C4-2B (cell line): Measurements from ENCODE around the gene GIPC3.
A peak's percentile ranks its signal among the peaks of the same experiment; 100 is the strongest.

Experiments used
- H3K27ac ChIP-seq: fragments of 450-650 bp; 2 replicates; pipeline ENCODE4 v1.5.1; 2017
- ZFX ChIP-seq: fragments of 450-650 bp; IDR thresholded peaks from 2 replicates; pipeline ENCODE4 v1.6.1; 2017
- TF ChIP-seq, protein P1 (sequence below): fragments of 450-650 bp; conservative IDR thresholded peaks from 2 replicates; pipeline ENCODE4 v1.5.1; 2017; ENCODE audit warnings: mild to moderate bottlenecking

The GIPC3 gene

GRCh38 chr19:3608750-3609322, 23.6 kb downstream of the GIPC3 start:
- H3K27ac ChIP-seq, result peak overlapping the region; percentile 57; the same call in 1 of the 2 replicates
- no peak for TF ChIP-seq ZFX
- TF ChIP-seq, protein P1, sequence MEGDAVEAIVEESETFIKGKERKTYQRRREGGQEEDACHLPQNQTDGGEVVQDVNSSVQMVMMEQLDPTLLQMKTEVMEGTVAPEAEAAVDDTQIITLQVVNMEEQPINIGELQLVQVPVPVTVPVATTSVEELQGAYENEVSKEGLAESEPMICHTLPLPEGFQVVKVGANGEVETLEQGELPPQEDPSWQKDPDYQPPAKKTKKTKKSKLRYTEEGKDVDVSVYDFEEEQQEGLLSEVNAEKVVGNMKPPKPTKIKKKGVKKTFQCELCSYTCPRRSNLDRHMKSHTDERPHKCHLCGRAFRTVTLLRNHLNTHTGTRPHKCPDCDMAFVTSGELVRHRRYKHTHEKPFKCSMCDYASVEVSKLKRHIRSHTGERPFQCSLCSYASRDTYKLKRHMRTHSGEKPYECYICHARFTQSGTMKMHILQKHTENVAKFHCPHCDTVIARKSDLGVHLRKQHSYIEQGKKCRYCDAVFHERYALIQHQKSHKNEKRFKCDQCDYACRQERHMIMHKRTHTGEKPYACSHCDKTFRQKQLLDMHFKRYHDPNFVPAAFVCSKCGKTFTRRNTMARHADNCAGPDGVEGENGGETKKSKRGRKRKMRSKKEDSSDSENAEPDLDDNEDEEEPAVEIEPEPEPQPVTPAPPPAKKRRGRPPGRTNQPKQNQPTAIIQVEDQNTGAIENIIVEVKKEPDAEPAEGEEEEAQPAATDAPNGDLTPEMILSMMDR, result no peak

GRCh38 chr19:3609779-3610719, 24.8 kb downstream of the GIPC3 start:
- TF ChIP-seq, protein P1, result no peak
- TF ChIP-seq ZFX, result no peak
- H3K27ac ChIP-seq, result peak overlapping the region; percentile 57

GRCh38 chr19:3610745-3611717, 25.8 kb downstream of the GIPC3 start:
- H3K27ac ChIP-seq, result peak overlapping the region; percentile 57; the same call in 1 of the 2 replicates
- TF ChIP-seq ZFX, result no peak
- TF ChIP-seq, protein P1, result no peak

GRCh38 chr19:3611841-3612240, 26.6 kb downstream of the GIPC3 start:
- TF ChIP-seq ZFX, result no peak
- no peak overlapping the region for H3K27ac ChIP-seq

GRCh38 chr19:3612330-3612729, 27.1 kb downstream of the GIPC3 start:
- TF ChIP-seq ZFX, result no peak
- TF ChIP-seq, protein P1, result no peak
- no peak overlapping the region for H3K27ac ChIP-seq

DNA sequence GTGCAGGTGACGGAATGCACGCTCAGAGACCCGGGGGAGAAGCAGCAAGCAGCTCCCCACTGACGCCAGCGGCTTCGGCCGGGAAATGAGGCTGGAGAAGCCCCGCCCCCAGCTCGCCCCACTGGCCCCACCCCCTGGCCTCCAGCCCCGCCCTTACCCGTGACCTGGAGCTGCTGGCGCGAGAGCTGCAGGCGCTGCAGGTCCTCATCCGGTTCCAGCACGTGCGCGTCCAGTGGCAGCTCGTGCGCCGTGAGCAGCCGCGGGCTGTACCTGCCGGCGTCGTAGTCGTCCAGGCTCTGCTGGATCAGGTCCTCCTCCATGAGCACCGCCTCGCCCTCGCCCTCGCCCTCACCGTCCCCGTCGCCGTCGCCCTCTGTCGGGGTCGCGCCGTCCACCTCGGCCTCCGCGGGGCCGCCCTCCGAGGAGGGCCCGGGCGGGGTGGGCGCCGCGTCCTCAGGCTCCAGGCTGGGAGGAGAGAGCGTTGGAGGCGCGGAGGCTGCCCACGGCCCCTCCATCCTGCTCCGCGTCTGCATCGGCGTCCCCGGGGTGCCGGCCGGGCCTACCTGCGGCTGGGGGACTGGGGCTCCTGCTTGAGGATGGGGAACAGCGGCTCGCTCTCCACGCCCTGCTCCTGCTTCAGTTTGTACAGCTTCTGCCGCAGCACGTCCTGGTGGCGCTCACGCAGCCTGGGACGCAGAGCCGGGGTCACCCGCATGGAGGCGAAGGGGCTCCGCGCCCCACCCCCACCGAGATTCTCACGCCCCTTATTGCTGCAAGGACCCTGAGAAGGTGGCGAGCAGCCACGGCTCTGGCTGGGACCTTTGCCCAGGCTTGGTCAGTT, 27.8 kb downstream of the GIPC3 start:
- H3K27ac ChIP-seq, result no peak overlapping the region
- TF ChIP-seq, protein P1, result no peak
- TF ChIP-seq ZFX, result no peak
